ENCODE data around the gene LARP4B.

Gene LARP4B

DNA sequence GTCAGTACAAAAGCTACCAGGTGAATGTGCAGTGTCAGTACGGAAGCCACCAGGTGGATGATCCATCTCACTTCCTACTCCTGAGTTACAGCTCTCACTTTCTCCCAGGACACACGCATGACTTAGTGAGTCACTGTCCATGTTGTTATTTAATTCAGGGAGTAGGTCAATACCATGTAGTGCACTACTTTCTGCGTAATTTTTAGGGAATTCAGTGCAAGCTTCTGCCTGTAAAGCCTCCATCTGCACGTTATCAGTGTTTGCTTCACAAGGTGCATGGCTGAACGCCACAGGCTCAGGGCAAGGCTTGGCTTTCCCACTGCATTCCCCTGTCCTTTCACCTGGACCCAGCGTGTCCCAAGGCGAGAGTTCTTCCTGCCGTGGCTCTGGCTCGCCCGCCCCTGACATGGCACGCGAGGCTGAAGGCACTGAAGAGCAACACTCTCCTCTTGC lies 59.5 kb downstream of the LARP4B start:
- POLR2A ChIA-PET: no interaction called here
- no peak for DNase-seq (ENCODE audit: low read depth, low spot score)
- no peak overlapping the region for H3K4me3 ChIP-seq (ENCODE audit: low read depth, low read length)
- CTCF ChIA-PET: no interaction called here
- TF ChIP-seq, protein P1, sequence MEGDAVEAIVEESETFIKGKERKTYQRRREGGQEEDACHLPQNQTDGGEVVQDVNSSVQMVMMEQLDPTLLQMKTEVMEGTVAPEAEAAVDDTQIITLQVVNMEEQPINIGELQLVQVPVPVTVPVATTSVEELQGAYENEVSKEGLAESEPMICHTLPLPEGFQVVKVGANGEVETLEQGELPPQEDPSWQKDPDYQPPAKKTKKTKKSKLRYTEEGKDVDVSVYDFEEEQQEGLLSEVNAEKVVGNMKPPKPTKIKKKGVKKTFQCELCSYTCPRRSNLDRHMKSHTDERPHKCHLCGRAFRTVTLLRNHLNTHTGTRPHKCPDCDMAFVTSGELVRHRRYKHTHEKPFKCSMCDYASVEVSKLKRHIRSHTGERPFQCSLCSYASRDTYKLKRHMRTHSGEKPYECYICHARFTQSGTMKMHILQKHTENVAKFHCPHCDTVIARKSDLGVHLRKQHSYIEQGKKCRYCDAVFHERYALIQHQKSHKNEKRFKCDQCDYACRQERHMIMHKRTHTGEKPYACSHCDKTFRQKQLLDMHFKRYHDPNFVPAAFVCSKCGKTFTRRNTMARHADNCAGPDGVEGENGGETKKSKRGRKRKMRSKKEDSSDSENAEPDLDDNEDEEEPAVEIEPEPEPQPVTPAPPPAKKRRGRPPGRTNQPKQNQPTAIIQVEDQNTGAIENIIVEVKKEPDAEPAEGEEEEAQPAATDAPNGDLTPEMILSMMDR (IDR thresholded peaks at IDR 0.05; ENCODE audit: insufficient read depth, low read length, missing control alignments): no peak

GRCh38 chr10:870564-871166 lies 60.8 kb downstream of the LARP4B start:
- CTCF ChIA-PET: no interaction called here
- POLR2A ChIA-PET: no interaction called here
- TF ChIP-seq, protein P1 (IDR thresholded peaks at IDR 0.05; ENCODE audit: insufficient read depth, low read length, missing control alignments): no peak
- no peak for DNase-seq (ENCODE audit: low read depth, low spot score)
- H3K4me3 ChIP-seq (ENCODE audit: low read depth, low read length): no peak overlapping the region

DNA sequence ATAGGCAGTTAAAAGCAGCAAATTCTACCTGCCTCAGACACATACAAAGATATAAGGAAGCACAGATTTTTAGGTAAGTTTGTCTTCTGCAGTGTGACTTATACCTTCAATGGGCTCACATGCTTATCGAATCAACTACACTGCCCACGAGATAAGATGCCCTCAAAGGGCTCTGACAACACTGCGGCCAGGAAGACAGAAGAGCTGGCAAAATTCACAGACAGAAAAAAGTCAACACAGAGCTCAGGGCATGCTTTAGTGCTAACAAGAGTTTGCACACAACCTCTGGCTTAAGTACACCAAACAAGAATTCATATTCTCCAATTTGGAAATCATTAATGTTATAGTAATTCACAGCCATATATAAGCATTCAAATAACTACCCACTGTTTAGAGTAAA lies 62.3 kb downstream of the LARP4B start:
- TF ChIP-seq, protein P1 (IDR thresholded peaks at IDR 0.05; ENCODE audit: insufficient read depth, low read length, missing control alignments): no peak
- no peak overlapping the region for H3K4me3 ChIP-seq (ENCODE audit: low read depth, low read length)
- CTCF ChIA-PET: no interaction called here
- no peak for DNase-seq (ENCODE audit: low read depth, low spot score)
- POLR2A ChIA-PET: no interaction called here

DNA sequence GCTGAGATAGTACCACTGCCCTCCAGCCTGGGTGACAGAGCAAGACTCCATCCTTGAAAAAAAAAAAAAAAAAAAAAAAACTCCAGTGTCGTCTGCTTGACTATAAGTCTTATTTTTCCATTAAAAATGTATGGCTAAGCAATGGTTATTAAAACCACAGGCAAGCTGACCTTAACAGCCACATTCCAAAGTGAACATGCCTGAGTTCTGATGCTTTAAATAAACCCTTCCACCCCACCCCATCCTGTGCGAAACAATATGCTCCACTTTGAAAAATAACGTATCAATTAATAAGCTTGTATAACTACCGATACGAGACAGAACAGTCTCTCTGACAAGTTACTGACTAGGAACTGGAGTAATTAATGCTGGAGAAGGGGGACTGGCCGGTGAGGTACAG lies 63.7 kb downstream of the LARP4B start:
- POLR2A ChIA-PET: no interaction called here
- DNase-seq (ENCODE audit: low read depth, low spot score): no peak
- H3K4me3 ChIP-seq (ENCODE audit: low read depth, low read length): no peak overlapping the region
- TF ChIP-seq, protein P1 (IDR thresholded peaks at IDR 0.05; ENCODE audit: insufficient read depth, low read length, missing control alignments): no peak
- CTCF ChIA-PET: interaction anchor here (1.1 kb wide), 1 partner anchor 357 kb away, joined by 3 read pairs; no protein-coding TSS in a partner anchor

DNA sequence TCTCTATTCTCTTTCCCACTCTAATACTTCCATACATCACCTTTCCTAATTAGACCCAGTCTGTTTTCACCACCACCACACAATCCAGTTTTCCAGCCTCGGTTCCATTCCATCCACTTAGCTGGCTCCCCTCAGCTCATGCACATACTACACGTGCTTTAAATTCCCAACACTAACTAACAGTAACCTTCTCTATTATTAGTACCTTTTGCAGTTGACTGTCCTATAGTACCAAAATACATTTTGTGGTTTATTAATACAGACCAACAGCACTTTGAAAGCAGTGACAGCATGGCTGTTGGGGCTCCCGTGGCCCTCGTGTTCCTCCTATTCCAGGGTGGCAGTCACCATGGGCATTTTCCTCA lies 64.9 kb downstream of the LARP4B start:
- H3K4me3 ChIP-seq (ENCODE audit: low read depth, low read length): no peak overlapping the region
- no peak for DNase-seq (ENCODE audit: low read depth, low spot score)
- POLR2A ChIA-PET: no interaction called here
- TF ChIP-seq, protein P1 (IDR thresholded peaks at IDR 0.05; ENCODE audit: insufficient read depth, low read length, missing control alignments): no peak
- CTCF ChIA-PET: no interaction called here

GRCh38 chr10:865924-866576 lies 65.5 kb downstream of the LARP4B start:
- ChIA-PET POLR2A (no interaction called here), CTCF (no interaction called here)
- TF ChIP-seq, protein P1 (IDR thresholded peaks at IDR 0.05; ENCODE audit: insufficient read depth, low read length, missing control alignments): no peak
- H3K4me3 ChIP-seq (ENCODE audit: low read depth, low read length): no peak overlapping the region
- no peak for DNase-seq (ENCODE audit: low read depth, low spot score)

Measured in AG04449 (cell line).